ENCODE data around the gene KIRREL3. TPM values are rescaled to one million over a fixed set of nuclear protein-coding genes. Genes with fewer than 3 reads are reported as not detected.

The KIRREL3 gene
- polyA plus RNA-seq, 2 of the 4 experiments (the other 2 are of a cell fraction) = 3.0 to 11.0 TPM

GRCh38 chr11:126926376-126926791 is 74.2 kb downstream of the KIRREL3 start:
- DNase-seq (ENCODE audit: low read depth in 1 of 2, low spot score in 1 of 2) = no peak
- Histone ChIP-seq H3K9me3 (no peaks in the 10 kb centered on the region), H3K4me3 (no peak overlapping the region), H3K4me2 (no peak overlapping the region), H3K4me1 (peaks cover 19% of the 10 kb centered on the region), H3K27ac (peak overlapping the region in 1 of 2 experiments; percentile 43; a peak in 1 of 6 replicates)
- no peak for FAIRE-seq
- WGBS (ENCODE audit: missing lambda C conversion rate) = 74% methylated on average over 9 of the region's 9 CpGs
- ChIA-PET POLR2A (no interaction called here), CTCF (no interaction called here)
- ATAC-seq = no peak
- TF ChIP-seq MAX (IDR thresholded peaks at IDR 0.05) (no peak), HES2 (IDR thresholded peaks at IDR 0.05) (no peak), CHD4 (IDR thresholded peaks at IDR 0.05; ENCODE audit: borderline replicate concordance) (no peak), RARB (CRISPR knock-in tag; IDR thresholded peaks at IDR 0.05) (no peak)

GRCh38 chr11:126925321-126926093 is 75.1 kb downstream of the KIRREL3 start:
- peak overlapping the region in 1 of 2 experiments; percentile 24; a peak in 2 of 6 replicates for H3K27ac ChIP-seq
- WGBS (ENCODE audit: missing lambda C conversion rate) = 72% methylated on average over 11 of the region's 11 CpGs
- H3K9me3 ChIP-seq = no peaks in the 10 kb centered on the region
- peaks cover 19% of the 10 kb centered on the region for H3K4me1 ChIP-seq
- ATAC-seq (no peak), DNase-seq (ENCODE audit: low read depth in 1 of 2, low spot score in 1 of 2) (no peak), FAIRE-seq (no peak)
- H3K4me2 ChIP-seq = no peak overlapping the region
- H3K4me3 ChIP-seq = no peak overlapping the region
- ChIA-PET CTCF (no interaction called here), POLR2A (no interaction called here)
- TF ChIP-seq NPAS2 (CRISPR knock-in tag; IDR thresholded peaks at IDR 0.05; ENCODE audit: borderline replicate concordance) (no peak), PBX3 (IDR thresholded peaks at IDR 0.05) (no peak), CBX2 (IDR thresholded peaks at IDR 0.05; ENCODE audit: borderline replicate concordance, low read depth) (no peak), MAZ (IDR thresholded peaks at IDR 0.05; ENCODE audit: borderline replicate concordance, low read depth, low read length) (no peak), POLR2AphosphoS2 (conservative IDR thresholded peaks at IDR 0.05; ENCODE audit: low read length) (no peak), HOXA7 (CRISPR knock-in tag; IDR thresholded peaks at IDR 0.05) (no peak), NFE2L2 (conservative IDR thresholded peaks at IDR 0.05; ENCODE audit: low read length) (no peak), ZFP36 (IDR thresholded peaks at IDR 0.05; ENCODE audit: borderline replicate concordance, partially characterized antibody) (no peak), EHF (CRISPR knock-in tag; IDR thresholded peaks at IDR 0.05) (no peak), ELK1 (IDR thresholded peaks at IDR 0.05; ENCODE audit: low read depth, low read length) (no peak)

GRCh38 chr11:126924376-126925040 is 76.1 kb downstream of the KIRREL3 start:
- no peak for DNase-seq (ENCODE audit: low read depth in 1 of 2, low spot score in 1 of 2)
- Histone ChIP-seq H3K4me3 (no peak overlapping the region), H3K4me1 (peaks cover 18% of the 10 kb centered on the region), H3K27ac (no peak overlapping the region), H3K4me2 (no peak overlapping the region), H3K9me3 (no peaks in the 10 kb centered on the region)
- WGBS (ENCODE audit: missing lambda C conversion rate) = 71% methylated on average over 5 of the region's 5 CpGs
- TF ChIP-seq EP300 (IDR thresholded peaks at IDR 0.05) (no peak), EHMT2 (IDR thresholded peaks at IDR 0.05; ENCODE audit: low read depth) (no peak), TFCP2L1 (CRISPR knock-in tag; IDR thresholded peaks at IDR 0.05) (no peak), FOXS1 (CRISPR knock-in tag; IDR thresholded peaks at IDR 0.05) (no peak), KDM5A (IDR thresholded peaks at IDR 0.05) (no peak), HDAC2 (IDR thresholded peaks at IDR 0.05) (no peak), POLR2A (IDR thresholded peaks at IDR 0.05; ENCODE audit: low read length) (no peak), PHF8 (IDR thresholded peaks at IDR 0.05; ENCODE audit: borderline replicate concordance, low read depth) (no peak)
- POLR2A ChIA-PET = no interaction called here
- FAIRE-seq = no peak
- CTCF ChIA-PET = interaction anchor here (1.5 kb wide), 1 partner anchor 66 kb away, joined by 6 read pairs; no protein-coding TSS in a partner anchor
- no peak for ATAC-seq

Measured in A549 (cell line).